Natural killer cell (primary cell): ENCODE data around the gene COQ9. TPM values are rescaled to one million over a fixed set of nuclear protein-coding genes. Genes with fewer than 3 reads are reported as not detected.

Experiments
- ATAC-seq, 3 donors: fragments of 150-1000 bp in 2 of 3; fragments of 200-7000 bp in 1 of 3; cut with Tn5 transposase; 1 replicate in 1 of 3; 2 replicates in 2 of 3; pipeline ENCODE4 v1.10.0; 2021; ENCODE audit warnings: mild to moderate bottlenecking in 2 of 3, moderate library complexity in 2 of 3
- DNase-seq, 2 donors: peaks; one replicate each; pipeline versions ENCODE4 v3.0.0 to v3.0.0-alpha.2; 2013 to 2021; ENCODE audit warnings: mixed read lengths in 1 of 2
- H3K27ac ChIP-seq: one replicate; pipeline ENCODE4 v1.5.1; 2013; ENCODE audit warnings: mild to moderate bottlenecking, low read length
- H3K27me3 ChIP-seq: one replicate; pipeline ENCODE4 v1.6.1; 2013; ENCODE audit warnings: low read length; ENCODE audit not compliant: control insufficient read depth, insufficient read depth
- H3K36me3 ChIP-seq: one replicate; pipeline ENCODE4 v1.6.1; 2013; ENCODE audit warnings: low read length; ENCODE audit not compliant: control insufficient read depth, insufficient read depth
- H3K4me1 ChIP-seq: one replicate; pipeline ENCODE4 v1.6.1; 2013; ENCODE audit warnings: low read length; ENCODE audit not compliant: control insufficient read depth, insufficient read depth
- H3K4me3 ChIP-seq: one replicate; pipeline ENCODE4 v1.5.1; 2013; ENCODE audit warnings: low read length
- H3K9me3 ChIP-seq: one replicate; pipeline ENCODE4 v1.6.1; 2013; ENCODE audit warnings: low read length; ENCODE audit not compliant: control insufficient read depth, insufficient read depth
- H3K27ac Mint-ChIP-seq, 2 donors: one replicate each; pipeline ENCODE4 v1.8.0; 2022; ENCODE audit warnings: mild to moderate bottlenecking in 2 of 2, mixed read lengths in 2 of 2, moderate library complexity in 1 of 2
- H3K27me3 Mint-ChIP-seq, 2 donors: one replicate each; pipeline ENCODE4 v1.8.0; 2022; ENCODE audit warnings: low read depth in 2 of 2, mixed read lengths in 2 of 2
- H3K36me3 Mint-ChIP-seq: one replicate; pipeline ENCODE4 v1.8.0; 2022; ENCODE audit warnings: mixed read lengths
- H3K4me1 Mint-ChIP-seq, 2 donors: one replicate each; pipeline ENCODE4 v1.8.0; 2022; ENCODE audit warnings: mixed read lengths in 2 of 2
- H3K4me3 Mint-ChIP-seq: one replicate; pipeline ENCODE4 v1.8.0; 2022; ENCODE audit warnings: mild to moderate bottlenecking, moderate library complexity, mixed read lengths
- H3K9me3 Mint-ChIP-seq, 2 donors: one replicate each; pipeline ENCODE4 v1.8.0; 2022; ENCODE audit warnings: mixed read lengths in 2 of 2
- CTCF ChIP-seq: fragments of 200-600 bp; IDR thresholded peaks from one replicate; pipeline ENCODE4 v1.8.0; 2022; ENCODE audit warnings: antibody characterized with exemption
- WGBS: methylation state at CpG from one replicate; pipeline ENCODE4 v1.1.7; 2013; ENCODE audit warnings: missing lambda C conversion rate; ENCODE audit not compliant: insufficient coverage; 5-methylcytosine and 5-hydroxymethylcytosine counted together
- intact Hi-C: fragments of 100-400 bp; cut with micrococcal nuclease; formaldehyde crosslinking; loops from one replicate; pipeline ENCODE4 v1.14.2; 2022
- total RNA-seq, 4 donors: library from RNA; stranded (reverse); fragments of 120-200 nt in 1 of 4; gene quantifications; one replicate each; pipeline versions ENCODE4 v1.2.3 to v1.2.4, GENCODE V29; 2013 to 2022

The COQ9 gene
- total RNA-seq, 3 donors from 2014 or later (not counting 1 experiment from before 2014, with no cell fraction given): 16.9 to 30.2 (median 18.3) TPM

- TF ChIP-seq CTCF: no peak
- Histone ChIP-seq H3K36me3 (no peaks in the 10 kb centered on the region), H3K4me1 (peaks cover 4% of the 10 kb centered on the region), H3K27me3 (no peaks in the 10 kb centered on the region), H3K4me3 (no peak within 1 kb of the TSS), H3K9me3 (no peaks in the 10 kb centered on the region), H3K27ac (no peak within 1 kb of the TSS)
- Mint-ChIP-seq H3K4me1 (no peaks in the 10 kb centered on the region), H3K27ac (no peak within 1 kb of the TSS), H3K36me3 (no peaks in the 10 kb centered on the region), H3K27me3 (peaks cover 0 to 15% of the 10 kb centered on the region in 2 donors), H3K4me3 (no peak within 1 kb of the TSS), H3K9me3 (no peaks in the 10 kb centered on the region)
- intact Hi-C loops: no loop called here
- 82% methylated on average over 17 of the region's 17 CpGs for WGBS
- DNase-seq (no peak), ATAC-seq (no peak)
Measured at GRCh38 chr16:57403965-57404817, 43.1 kb upstream of the COQ9 start, which contains the start of gene CCL17. TSS of gene CCL17 (plus strand) at chr16:57404767. CDS start at chr16:57413933, 9,166 bp downstream.

- Histone ChIP-seq H3K9me3 (no peaks in the 10 kb centered on the region), H3K27me3 (no peaks in the 10 kb centered on the region), H3K4me3 (no peak overlapping the region), H3K36me3 (no peaks in the 10 kb centered on the region), H3K27ac (no peak overlapping the region), H3K4me1 (peaks cover 4% of the 10 kb centered on the region)
- intact Hi-C loops: no loop called here
- no peaks in the 10 kb centered on the region for H3K36me3 Mint-ChIP-seq
- no peak for DNase-seq
- peaks cover 0 to 18% of the 10 kb centered on the region in 2 donors for H3K27me3 Mint-ChIP-seq
- no peaks in the 10 kb centered on the region for H3K4me1 Mint-ChIP-seq
- ATAC-seq: no peak
- TF ChIP-seq CTCF: no peak
- no peaks in the 10 kb centered on the region for H3K9me3 Mint-ChIP-seq
- WGBS: 75% methylated on average over 3 of the region's 3 CpGs
- no peak overlapping the region for H3K4me3 Mint-ChIP-seq
- H3K27ac Mint-ChIP-seq: no peak overlapping the region
Measured at GRCh38 chr16:57405097-57405496, 42.2 kb upstream of the COQ9 start.

GRCh38 chr16:57406881-57407280 is 40.4 kb upstream of the COQ9 start:
- H3K9me3 ChIP-seq: no peaks in the 10 kb centered on the region
- TF ChIP-seq CTCF: no peak
- no peak overlapping the region for H3K4me3 ChIP-seq
- H3K36me3 Mint-ChIP-seq: no peaks in the 10 kb centered on the region
- DNase-seq (no peak), ATAC-seq (no peak)
- peaks cover 0 to 18% of the 10 kb centered on the region in 2 donors for H3K27me3 Mint-ChIP-seq
- intact Hi-C loops: no loop called here
- H3K27ac Mint-ChIP-seq: no peak overlapping the region
- H3K4me1 Mint-ChIP-seq: no peaks in the 10 kb centered on the region
- H3K4me1 ChIP-seq: peaks cover 4% of the 10 kb centered on the region
- no peak overlapping the region for H3K27ac ChIP-seq
- 3% methylated on average over 2 of the region's 2 CpGs for WGBS
- H3K9me3 Mint-ChIP-seq: no peaks in the 10 kb centered on the region
- H3K4me3 Mint-ChIP-seq: no peak overlapping the region
- no peaks in the 10 kb centered on the region for H3K27me3 ChIP-seq
- no peaks in the 10 kb centered on the region for H3K36me3 ChIP-seq
